K562 (cell line): ENCODE measurements around the gene MTA2. TPM values are rescaled to one million over a fixed set of nuclear protein-coding genes. Genes with fewer than 3 reads are reported as not detected.
A peak's percentile ranks its signal among the peaks of the same experiment; 100 is the strongest.

ENCODE experiments used
- ARID2 ChIP-seq: fragments of 450-650 bp; IDR thresholded peaks from 2 replicates; pipeline ENCODE4 v1.6.1; 2017; ENCODE audit warnings: antibody characterized with exemption, mild to moderate bottlenecking
- CBX8 ChIP-seq: fragments of 200-600 bp; sonication (generic); IDR thresholded peaks from 2 replicates; pipeline ENCODE4 v1.6.1; 2012; ENCODE audit warnings: borderline replicate concordance, mixed run types, low read depth, mild to moderate bottlenecking, moderate library complexity, mixed read lengths, low read length, control low read depth, inconsistent platforms; ENCODE audit not compliant: poor library complexity, severe bottlenecking; ENCODE audit errors: extremely low read depth
- CHAMP1 ChIP-seq: fragments of 450-650 bp; IDR thresholded peaks from 2 replicates; pipeline ENCODE4 v1.6.1; 2016; ENCODE audit warnings: mild to moderate bottlenecking
- HLTF ChIP-seq: fragments of 450-650 bp; IDR thresholded peaks from 2 replicates; pipeline ENCODE4 v1.6.1; 2016
- HNRNPLL ChIP-seq: fragments of 200-400 bp; formaldehyde crosslinking; IDR thresholded peaks from 2 replicates; pipeline ENCODE4 v1.6.1; 2017; ENCODE audit warnings: low read length, low read depth, mild to moderate bottlenecking; ENCODE audit not compliant: poor library complexity, severe bottlenecking
- JUN ChIP-seq, 2 experiments: sonication (generic) in 1 of 2; formaldehyde crosslinking in 1 of 2; IDR thresholded peaks; 2 replicates each; pipeline versions ENCODE4 v1.6.1 to v1.8.0; 2012 to 2022; ENCODE audit warnings: borderline replicate concordance in 2 of 2, mild to moderate bottlenecking in 2 of 2, improper control_type of control experiment in 1 of 2, low read depth in 1 of 2, low read length in 1 of 2, missing genetic modification reagents in 1 of 2
- MEF2A ChIP-seq: IDR thresholded peaks from 2 replicates; pipeline ENCODE4 v1.6.1; 2011; ENCODE audit warnings: low read depth, mild to moderate bottlenecking, low read length, moderate library complexity; ENCODE audit not compliant: control insufficient read depth
- NCOA4 ChIP-seq: fragments of 450-650 bp; IDR thresholded peaks from 2 replicates; pipeline ENCODE4 v1.6.1; 2018; ENCODE audit warnings: mild to moderate bottlenecking; ENCODE audit not compliant: partially characterized antibody
- NRF1 ChIP-seq, 2 experiments: fragments of 450-650 bp; IDR thresholded peaks in 1 of 2; conservative IDR thresholded peaks in 1 of 2; 2 replicates each; pipeline ENCODE4 v1.6.1; 2014; ENCODE audit warnings: mild to moderate bottlenecking in 2 of 2
- POLR3A ChIP-seq: IDR thresholded peaks from 2 replicates; pipeline ENCODE4 v1.6.1; 2011; ENCODE audit warnings: borderline replicate concordance, mild to moderate bottlenecking, moderate library complexity; ENCODE audit not compliant: insufficient read length, insufficient read depth; ENCODE audit errors: extremely low read depth
- PREB ChIP-seq: sonication (generic); formaldehyde crosslinking; IDR thresholded peaks from 2 replicates; pipeline ENCODE4 v1.8.1; 2023; ENCODE audit warnings: mild to moderate bottlenecking, missing genetic modification reagents
- RFX7 ChIP-seq: fragments of 250-450 bp; sonication (Bioruptor Pico); IDR thresholded peaks from 2 replicates; pipeline ENCODE4 v1.5.1; 2021; ENCODE audit warnings: mild to moderate bottlenecking
- SREBF2 ChIP-seq: sonication (generic); formaldehyde crosslinking; IDR thresholded peaks from 2 replicates; pipeline ENCODE4 v1.4.0; 2020; ENCODE audit warnings: mild to moderate bottlenecking, missing genetic modification reagents
- ZNF133 ChIP-seq: fragments of 250-450 bp; sonication (Bioruptor Pico); IDR thresholded peaks from 2 replicates; pipeline ENCODE4 v1.4.0; 2020; ENCODE audit warnings: mild to moderate bottlenecking
- polyA plus RNA-seq, 8 experiments: library from polyadenylated mRNA; depleted of rRNA in 4 of 8; stranded (reverse) in 5 of 8; unstranded in 3 of 8; fragments of >200 nt; fragmentation: Nextera tagmentation in 2 of 8; fragmentation: Illumina TruSeq in 1 of 8; extraction: Ambion mirVana in 2 of 8; extraction: Trizol in 1 of 8; gene quantifications; 2 replicates each; pipeline versions ENCODE4 v1.2.1 to v1.2.3, GENCODE V29; 2011 to 2014; ENCODE audit warnings: inconsistent platforms in 1 of 8, missing spikeins in 1 of 8
- total RNA-seq, 7 experiments: library from RNA; depleted of rRNA in 6 of 7; stranded (reverse); fragments of >200 nt in 6 of 7; fragmentation: Illumina TruSeq in 2 of 7; extraction: Trizol in 2 of 7; gene quantifications; 2 replicates each; pipeline versions ENCODE4 v1.2.1 to v1.2.3, GENCODE V29; 2011 to 2021; ENCODE audit warnings: low replicate concordance in 1 of 7
- TF ChIP-seq, protein P1 (sequence below): fragments of 250-450 bp; sonication (Bioruptor Pico); IDR thresholded peaks from 2 replicates; pipeline ENCODE4 v1.5.1; 2021; ENCODE audit warnings: mild to moderate bottlenecking

The MTA2 gene
- total and polyA plus RNA-seq, 9 of the 15 experiments (the other 6 are each of a cell fraction or from before 2014, with no cell fraction given) = 6.2 to 220 (median 172) TPM

DNA sequence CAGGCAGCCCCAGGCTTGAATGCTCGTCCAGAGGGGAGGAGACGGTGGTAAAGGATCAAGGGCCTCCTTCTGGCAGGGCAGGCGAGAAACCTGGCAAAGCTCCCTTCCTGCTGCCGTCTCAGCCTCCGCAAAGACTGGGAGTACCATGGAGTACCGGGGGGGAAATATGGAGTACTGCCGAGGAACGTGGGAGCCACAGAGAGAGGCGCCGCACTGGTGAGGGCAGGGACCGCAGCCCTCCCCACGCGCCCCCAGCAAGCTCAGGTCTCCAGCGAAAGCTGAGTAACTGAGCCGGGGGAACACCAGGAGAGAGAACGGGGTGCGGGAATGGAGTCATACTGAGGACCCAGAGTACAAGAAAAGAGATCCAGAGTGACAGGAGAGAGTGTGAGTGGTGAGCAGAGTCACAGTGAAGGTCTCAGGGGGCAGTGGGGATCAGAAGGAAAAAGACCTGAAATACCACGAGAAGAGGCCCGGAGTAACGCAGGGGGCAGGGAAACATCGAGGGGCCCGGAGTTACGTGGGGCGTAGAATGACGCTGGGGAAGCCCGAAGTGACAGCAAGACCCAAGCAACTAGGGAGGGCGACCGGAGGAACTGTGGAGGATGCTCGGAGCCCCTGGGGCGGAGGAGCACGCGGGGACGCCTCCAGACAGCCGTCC lies 10.2 kb upstream of the MTA2 start (continued):
- TF ChIP-seq NRF1 (conservative IDR thresholded peaks at IDR 0.05 in 1 of 2, IDR thresholded peaks at IDR 0.05 in 1 of 2) (no peak), POLR3A (no peak), SREBF2 (CRISPR knock-in tag) (no peak), ZNF133 (CRISPR knock-in tag) (no peak), NCOA4 (no peak), HLTF (no peak), CHAMP1 (no peak), HNRNPLL (no peak), ARID2 (peak; percentile 34; the same call in 1 of the 2 replicates), PREB (no peak), JUN (IDR thresholded peaks at IDR 0.05; ENCODE audit: borderline replicate concordance, low read depth, low read length) (no peak), JUN (CRISPR knock-in tag; IDR thresholded peaks at IDR 0.05; ENCODE audit: borderline replicate concordance) (no peak; the same call in 1 of the 2 replicates), MEF2A (no peak), CBX8 (no peak), RFX7 (CRISPR knock-in tag) (no peak)
- TF ChIP-seq, protein P1, sequence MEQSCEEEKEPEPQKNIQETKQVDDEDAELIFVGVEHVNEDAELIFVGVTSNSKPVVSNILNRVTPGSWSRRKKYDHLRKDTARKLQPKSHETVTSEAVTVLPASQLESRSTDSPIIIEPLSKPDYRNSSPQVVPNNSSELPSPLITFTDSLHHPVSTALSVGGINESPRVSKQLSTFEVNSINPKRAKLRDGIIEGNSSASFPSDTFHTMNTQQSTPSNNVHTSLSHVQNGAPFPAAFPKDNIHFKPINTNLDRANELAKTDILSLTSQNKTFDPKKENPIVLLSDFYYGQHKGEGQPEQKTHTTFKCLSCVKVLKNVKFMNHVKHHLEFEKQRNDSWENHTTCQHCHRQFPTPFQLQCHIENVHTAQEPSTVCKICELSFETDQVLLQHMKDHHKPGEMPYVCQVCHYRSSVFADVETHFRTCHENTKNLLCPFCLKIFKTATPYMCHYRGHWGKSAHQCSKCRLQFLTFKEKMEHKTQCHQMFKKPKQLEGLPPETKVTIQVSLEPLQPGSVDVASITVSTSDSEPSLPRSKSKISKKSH (CRISPR knock-in tag) = no peak
